ENCODE measurements around the gene TMEM151A.

DNA sequence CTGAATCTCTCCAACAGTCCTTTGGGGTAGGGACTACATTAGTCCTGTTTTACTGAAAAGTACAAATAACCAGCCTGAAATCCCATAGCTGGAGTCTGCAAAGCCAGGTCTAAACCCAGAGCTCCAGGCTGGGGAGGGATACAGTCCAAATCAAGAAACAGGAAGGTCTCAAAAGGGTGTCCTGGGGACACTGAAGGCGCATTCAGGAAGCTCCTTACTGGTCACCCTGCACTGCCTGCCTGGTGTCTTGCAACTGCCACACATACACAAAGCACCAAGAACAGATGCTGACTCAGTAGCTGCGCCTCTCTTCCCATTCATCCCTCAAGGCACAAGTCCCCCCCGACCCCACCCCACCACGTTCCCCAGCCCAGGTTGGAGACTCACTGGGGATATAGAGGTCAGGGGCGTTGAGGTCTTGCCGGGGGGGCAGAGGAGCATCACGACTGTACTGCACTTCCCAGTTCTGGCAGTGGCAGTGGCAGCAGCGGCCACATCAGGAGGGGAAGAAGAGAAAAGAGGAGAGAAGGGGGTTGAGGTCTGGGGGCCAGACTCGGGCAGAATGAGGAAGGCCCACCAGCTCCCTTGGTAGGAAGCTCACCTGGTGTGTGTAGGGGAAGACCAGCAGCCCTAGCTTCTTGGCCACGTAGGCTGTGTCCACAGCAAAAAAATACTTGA is 4.3 kb upstream of the TMEM151A start:
- TF ChIP-seq CTCF (IDR thresholded peaks at IDR 0.05) (no peak), POLR2A (IDR thresholded peaks at IDR 0.05) (no peak), POLR2AphosphoS5 (IDR thresholded peaks at IDR 0.05) (no peak), EP300 (IDR thresholded peaks at IDR 0.05) (no peak)
